PC-3 (cell line): ENCODE data around the gene ACTL9. TPM values are rescaled to one million over a fixed set of nuclear protein-coding genes. Genes with fewer than 3 reads are reported as not detected.

Source experiments
- ATAC-seq: fragments of 200-7000 bp; cut with Tn5 transposase; 2 replicates; pipeline ENCODE4 v1.9.1; 2020; ENCODE audit warnings: mild to moderate bottlenecking, moderate library complexity
- BruUV-seq: library from RNA; stranded (reverse); fragments of 400-500 nt; replicated peaks from 2 replicates; lab custom pipeline; 2021; lab: Mats Ljungman, UMichigan
- CTCF ChIA-PET: fragments of 300-600 bp; sonication (Branson Sonifier 250); formaldehyde crosslinking; loops from one replicate; lab custom pipeline; 2022; ENCODE audit warnings: antibody characterized with exemption; lab: Charles Lee
- POLR2A ChIA-PET: fragments of 300-600 bp; sonication (Branson Sonifier 250); formaldehyde crosslinking; loops from one replicate; lab custom pipeline; 2022; ENCODE audit warnings: antibody characterized with exemption; ENCODE audit not compliant: unreplicated experiment; lab: Charles Lee
- DNase-seq: peaks from one replicate; pipeline ENCODE4 v3.0.0-alpha.2; 2015
- H2AFZ ChIP-seq: fragments of 300-600 bp; sonication (generic); 2 replicates; pipeline ENCODE4 v1.6.0; 2016; ENCODE audit warnings: antibody characterized with exemption, low read length
- H3F3A ChIP-seq: fragments of 300-600 bp; sonication (generic); one replicate; pipeline ENCODE4 v1.6.0; 2017; ENCODE audit warnings: antibody characterized with exemption, low read length, control low read depth, mild to moderate bottlenecking; ENCODE audit not compliant: unreplicated experiment
- H3K27ac ChIP-seq: fragments of 300-600 bp; sonication (generic); 2 replicates; pipeline ENCODE4 v1.5.1; 2016; ENCODE audit warnings: mild to moderate bottlenecking, low read length
- H3K27me3 ChIP-seq: fragments of 300-600 bp; sonication (generic); 2 replicates; pipeline ENCODE4 v1.6.1; 2016; ENCODE audit warnings: low read length, mixed read lengths
- H3K36me3 ChIP-seq: fragments of 300-600 bp; sonication (generic); 2 replicates; pipeline ENCODE4 v1.6.1; 2016; ENCODE audit warnings: low read depth, mixed run types, low read length, mixed read lengths
- H3K4me1 ChIP-seq: fragments of 300-600 bp; sonication (generic); 2 replicates; pipeline ENCODE4 v1.5.1; 2016; ENCODE audit warnings: low read length; ENCODE audit not compliant: insufficient read depth
- H3K4me2 ChIP-seq: fragments of 300-600 bp; sonication (generic); 2 replicates; pipeline ENCODE4 v1.6.0; 2016; ENCODE audit warnings: low read length
- H3K4me3 ChIP-seq: fragments of 300-600 bp; sonication (generic); 2 replicates; pipeline ENCODE4 v1.5.1; 2016; ENCODE audit warnings: mild to moderate bottlenecking, low read length, mixed read lengths
- H3K79me2 ChIP-seq: fragments of 300-600 bp; sonication (generic); 2 replicates; pipeline ENCODE4 v1.6.1; 2017; ENCODE audit warnings: low read length, mixed read lengths
- H3K9ac ChIP-seq: fragments of 300-600 bp; sonication (generic); 2 replicates; pipeline ENCODE4 v1.6.0; 2016; ENCODE audit warnings: mild to moderate bottlenecking, low read length
- H3K9me2 ChIP-seq: fragments of 300-600 bp; sonication (generic); replicated peaks from 2 replicates; pipeline ENCODE4 v1.6.1; 2016; ENCODE audit warnings: mixed run types, low read length, mixed read lengths
- H3K9me3 ChIP-seq: fragments of 300-600 bp; sonication (generic); 2 replicates; pipeline ENCODE4 v1.6.1; 2016; ENCODE audit warnings: low read length, mixed read lengths
- H4K20me1 ChIP-seq: fragments of 300-600 bp; sonication (generic); 2 replicates; pipeline ENCODE4 v1.6.1; 2016; ENCODE audit warnings: low read length, mixed read lengths
- CTCF ChIP-seq: fragments of 300-600 bp; sonication (generic); conservative IDR thresholded peaks from 2 replicates; pipeline ENCODE4 v1.5.1; 2017; ENCODE audit warnings: antibody characterized with exemption, low read depth, mild to moderate bottlenecking, low read length
- EZH2 ChIP-seq: fragments of 300-600 bp; sonication (generic); IDR thresholded peaks from one replicate; pipeline ENCODE4 v1.6.1; 2017; ENCODE audit warnings: antibody characterized with exemption, mild to moderate bottlenecking, low read length; ENCODE audit not compliant: unreplicated experiment
- EZH2phosphoT487 ChIP-seq: fragments of 300-600 bp; sonication (generic); IDR thresholded peaks from 2 replicates; pipeline ENCODE4 v1.6.1; 2018; ENCODE audit warnings: mild to moderate bottlenecking, antibody characterized with exemption, low read length, borderline replicate concordance
- intact Hi-C: fragments of 100-400 bp; cut with micrococcal nuclease; formaldehyde crosslinking; loops from 2 replicates; pipeline ENCODE4 v1.9.0; 2023
- total RNA-seq: library from RNA; depleted of rRNA; stranded (reverse); fragments of >200 nt; gene quantifications from 2 replicates; pipeline ENCODE4 v1.2.3, GENCODE V29; 2014

Gene ACTL9
- total RNA-seq, 1 experiment from 2014 or later, result not detected

GRCh38 chr19:8731428-8732169 lies 33.0 kb upstream of the ACTL9 start:
- no TSS peak for BruUV-seq
- no peaks in the 10 kb centered on the region for H3K9me3 ChIP-seq
- H3F3A ChIP-seq, result no peaks in the 10 kb centered on the region
- ChIA-PET CTCF (no interaction called here), POLR2A (no interaction called here)
- no peak for ATAC-seq
- H3K4me2 ChIP-seq, result no peak overlapping the region
- no peaks in the 10 kb centered on the region for H3K9me2 ChIP-seq
- no peaks in the 10 kb centered on the region for H3K79me2 ChIP-seq
- H3K9ac ChIP-seq, result no peak overlapping the region
- H3K4me3 ChIP-seq, result no peak overlapping the region
- no peak overlapping the region for H3K27ac ChIP-seq
- H3K27me3 ChIP-seq, result peaks cover 22% of the 10 kb centered on the region
- peak; percentile 17 for DNase-seq
- TF ChIP-seq EZH2, result no peak
- TF ChIP-seq EZH2phosphoT487, result no peak
- no peak for TF ChIP-seq CTCF
- H4K20me1 ChIP-seq, result no peaks in the 10 kb centered on the region
- H3K4me1 ChIP-seq, result no peaks in the 10 kb centered on the region
- intact Hi-C loops, result no loop called here
- no peak overlapping the region for H2AFZ ChIP-seq
- no peaks in the 10 kb centered on the region for H3K36me3 ChIP-seq

- Histone ChIP-seq H3K4me3 (no peak overlapping the region), H3K4me2 (no peak overlapping the region), H3K9me2 (no peaks in the 10 kb centered on the region), H3K9ac (no peak overlapping the region), H2AFZ (no peak overlapping the region), H3F3A (no peaks in the 10 kb centered on the region), H3K79me2 (no peaks in the 10 kb centered on the region), H3K9me3 (no peaks in the 10 kb centered on the region), H3K4me1 (no peaks in the 10 kb centered on the region), H3K36me3 (no peaks in the 10 kb centered on the region), H4K20me1 (no peaks in the 10 kb centered on the region), H3K27me3 (peaks cover 46% of the 10 kb centered on the region), H3K27ac (no peak overlapping the region)
- CTCF ChIA-PET, result no interaction called here
- POLR2A ChIA-PET, result no interaction called here
- ATAC-seq (no peak), DNase-seq (no peak)
- no TSS peak for BruUV-seq
- intact Hi-C loops, result no loop called here
- TF ChIP-seq CTCF, result no peak
- TF ChIP-seq EZH2, result no peak
- no peak for TF ChIP-seq EZH2phosphoT487
These were observed 25.7 kb upstream of the ACTL9 start for GRCh38 chr19:8724276-8724675.

- Histone ChIP-seq H3K27ac (no peak overlapping the region), H3K9ac (no peak overlapping the region), H3K79me2 (no peaks in the 10 kb centered on the region), H4K20me1 (no peaks in the 10 kb centered on the region), H3K27me3 (peaks cover 30% of the 10 kb centered on the region), H3F3A (no peaks in the 10 kb centered on the region), H3K4me2 (no peak overlapping the region), H3K36me3 (no peaks in the 10 kb centered on the region), H3K9me2 (no peaks in the 10 kb centered on the region), H3K4me3 (no peak overlapping the region), H2AFZ (no peak overlapping the region), H3K4me1 (no peaks in the 10 kb centered on the region), H3K9me3 (no peaks in the 10 kb centered on the region)
- TF ChIP-seq CTCF (no peak), EZH2 (no peak), EZH2phosphoT487 (no peak)
- no peak for ATAC-seq
- POLR2A ChIA-PET, result no interaction called here
- DNase-seq, result no peak
- intact Hi-C loops, result no loop called here
- CTCF ChIA-PET, result no interaction called here
- BruUV-seq, result no TSS peak
These were observed 23.4 kb upstream of the ACTL9 start for GRCh38 chr19:8722032-8722431.
